Suprapubic skin (tissue), 4 donors: Measurements from ENCODE around the gene AGR2.

Source experiments
- EP300 ChIP-seq: sonication (generic); formaldehyde crosslinking; IDR thresholded peaks from one replicate; pipeline ENCODE4 v1.6.1; 2017; ENCODE audit warnings: antibody characterized with exemption
- POLR2A ChIP-seq, 2 donors: fragments of 450-650 bp; IDR thresholded peaks; one replicate each; pipeline ENCODE4 v1.6.1; 2017; ENCODE audit warnings: antibody characterized with exemption in 2 of 2, mild to moderate bottlenecking in 2 of 2, moderate library complexity in 2 of 2
- POLR2AphosphoS5 ChIP-seq, 3 donors: sonication (generic); formaldehyde crosslinking; IDR thresholded peaks; one replicate each; pipeline ENCODE4 v1.6.1; 2017; ENCODE audit warnings: antibody characterized with exemption in 3 of 3
- TF ChIP-seq, protein P1 (sequence below), 2 donors: fragments of 200-600 bp in 1 of 2; fragments of 450-650 bp in 1 of 2; sonication (generic) in 1 of 2; IDR thresholded peaks; one replicate each; pipeline ENCODE4 v1.5.1; 2016 to 2019; ENCODE audit warnings: antibody characterized with exemption in 2 of 2, mild to moderate bottlenecking in 1 of 2, moderate library complexity in 1 of 2

DNA sequence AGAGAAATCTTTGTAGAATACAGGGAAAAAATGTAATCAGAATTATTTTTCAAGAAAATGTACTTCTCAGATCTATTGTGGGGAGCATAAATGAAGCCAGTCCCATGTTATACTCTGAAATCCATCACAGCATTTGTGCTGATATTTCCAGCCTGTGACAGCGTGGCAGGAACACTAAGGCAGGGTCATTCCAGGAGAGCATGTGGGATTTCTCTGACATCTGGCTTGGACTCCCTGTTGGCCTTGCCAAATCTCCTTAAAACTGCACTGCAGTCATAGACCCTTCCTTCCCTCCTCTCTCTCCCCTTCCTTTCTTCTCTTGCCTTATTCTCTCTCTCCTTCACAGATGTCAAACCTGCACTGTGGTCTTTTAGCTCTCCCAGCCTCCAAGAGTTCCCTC is 57.7 kb downstream of the AGR2 start:
- TF ChIP-seq, protein P1, sequence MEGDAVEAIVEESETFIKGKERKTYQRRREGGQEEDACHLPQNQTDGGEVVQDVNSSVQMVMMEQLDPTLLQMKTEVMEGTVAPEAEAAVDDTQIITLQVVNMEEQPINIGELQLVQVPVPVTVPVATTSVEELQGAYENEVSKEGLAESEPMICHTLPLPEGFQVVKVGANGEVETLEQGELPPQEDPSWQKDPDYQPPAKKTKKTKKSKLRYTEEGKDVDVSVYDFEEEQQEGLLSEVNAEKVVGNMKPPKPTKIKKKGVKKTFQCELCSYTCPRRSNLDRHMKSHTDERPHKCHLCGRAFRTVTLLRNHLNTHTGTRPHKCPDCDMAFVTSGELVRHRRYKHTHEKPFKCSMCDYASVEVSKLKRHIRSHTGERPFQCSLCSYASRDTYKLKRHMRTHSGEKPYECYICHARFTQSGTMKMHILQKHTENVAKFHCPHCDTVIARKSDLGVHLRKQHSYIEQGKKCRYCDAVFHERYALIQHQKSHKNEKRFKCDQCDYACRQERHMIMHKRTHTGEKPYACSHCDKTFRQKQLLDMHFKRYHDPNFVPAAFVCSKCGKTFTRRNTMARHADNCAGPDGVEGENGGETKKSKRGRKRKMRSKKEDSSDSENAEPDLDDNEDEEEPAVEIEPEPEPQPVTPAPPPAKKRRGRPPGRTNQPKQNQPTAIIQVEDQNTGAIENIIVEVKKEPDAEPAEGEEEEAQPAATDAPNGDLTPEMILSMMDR (IDR thresholded peaks at IDR 0.05), result no peak
- no peak for TF ChIP-seq POLR2A (IDR thresholded peaks at IDR 0.05)
- TF ChIP-seq POLR2AphosphoS5 (IDR thresholded peaks at IDR 0.05), result no peak
- no peak for TF ChIP-seq EP300
